PC-3 (cell line): Measurements from ENCODE around the gene LMTK2. TPM values are rescaled to one million over a fixed set of nuclear protein-coding genes. Genes with fewer than 3 reads are reported as not detected.
A peak's percentile ranks its signal among the peaks of the same experiment; 100 is the strongest.

Experiments
- ATAC-seq: fragments of 200-7000 bp; cut with Tn5 transposase; 2 replicates; pipeline ENCODE4 v1.9.1; 2020; ENCODE audit warnings: mild to moderate bottlenecking, moderate library complexity
- BruUV-seq: library from RNA; stranded (reverse); fragments of 400-500 nt; replicated peaks from 2 replicates; lab custom pipeline; 2021; lab: Mats Ljungman, UMichigan
- CTCF ChIA-PET: fragments of 300-600 bp; sonication (Branson Sonifier 250); formaldehyde crosslinking; loops from one replicate; lab custom pipeline; 2022; ENCODE audit warnings: antibody characterized with exemption; lab: Charles Lee
- POLR2A ChIA-PET: fragments of 300-600 bp; sonication (Branson Sonifier 250); formaldehyde crosslinking; loops from one replicate; lab custom pipeline; 2022; ENCODE audit warnings: antibody characterized with exemption; ENCODE audit not compliant: unreplicated experiment; lab: Charles Lee
- DNase-seq: peaks from one replicate; pipeline ENCODE4 v3.0.0-alpha.2; 2015
- H2AFZ ChIP-seq: fragments of 300-600 bp; sonication (generic); 2 replicates; pipeline ENCODE4 v1.6.0; 2016; ENCODE audit warnings: antibody characterized with exemption, low read length
- H3F3A ChIP-seq: fragments of 300-600 bp; sonication (generic); one replicate; pipeline ENCODE4 v1.6.0; 2017; ENCODE audit warnings: antibody characterized with exemption, low read length, control low read depth, mild to moderate bottlenecking; ENCODE audit not compliant: unreplicated experiment
- H3K27ac ChIP-seq: fragments of 300-600 bp; sonication (generic); 2 replicates; pipeline ENCODE4 v1.5.1; 2016; ENCODE audit warnings: mild to moderate bottlenecking, low read length
- H3K27me3 ChIP-seq: fragments of 300-600 bp; sonication (generic); 2 replicates; pipeline ENCODE4 v1.6.1; 2016; ENCODE audit warnings: low read length, mixed read lengths
- H3K36me3 ChIP-seq: fragments of 300-600 bp; sonication (generic); 2 replicates; pipeline ENCODE4 v1.6.1; 2016; ENCODE audit warnings: low read depth, mixed run types, low read length, mixed read lengths
- H3K4me1 ChIP-seq: fragments of 300-600 bp; sonication (generic); 2 replicates; pipeline ENCODE4 v1.5.1; 2016; ENCODE audit warnings: low read length; ENCODE audit not compliant: insufficient read depth
- H3K4me2 ChIP-seq: fragments of 300-600 bp; sonication (generic); 2 replicates; pipeline ENCODE4 v1.6.0; 2016; ENCODE audit warnings: low read length
- H3K4me3 ChIP-seq: fragments of 300-600 bp; sonication (generic); 2 replicates; pipeline ENCODE4 v1.5.1; 2016; ENCODE audit warnings: mild to moderate bottlenecking, low read length, mixed read lengths
- H3K79me2 ChIP-seq: fragments of 300-600 bp; sonication (generic); 2 replicates; pipeline ENCODE4 v1.6.1; 2017; ENCODE audit warnings: low read length, mixed read lengths
- H3K9ac ChIP-seq: fragments of 300-600 bp; sonication (generic); 2 replicates; pipeline ENCODE4 v1.6.0; 2016; ENCODE audit warnings: mild to moderate bottlenecking, low read length
- H3K9me2 ChIP-seq: fragments of 300-600 bp; sonication (generic); replicated peaks from 2 replicates; pipeline ENCODE4 v1.6.1; 2016; ENCODE audit warnings: mixed run types, low read length, mixed read lengths
- H3K9me3 ChIP-seq: fragments of 300-600 bp; sonication (generic); 2 replicates; pipeline ENCODE4 v1.6.1; 2016; ENCODE audit warnings: low read length, mixed read lengths
- H4K20me1 ChIP-seq: fragments of 300-600 bp; sonication (generic); 2 replicates; pipeline ENCODE4 v1.6.1; 2016; ENCODE audit warnings: low read length, mixed read lengths
- CTCF ChIP-seq: fragments of 300-600 bp; sonication (generic); conservative IDR thresholded peaks from 2 replicates; pipeline ENCODE4 v1.5.1; 2017; ENCODE audit warnings: antibody characterized with exemption, low read depth, mild to moderate bottlenecking, low read length
- EZH2 ChIP-seq: fragments of 300-600 bp; sonication (generic); IDR thresholded peaks from one replicate; pipeline ENCODE4 v1.6.1; 2017; ENCODE audit warnings: antibody characterized with exemption, mild to moderate bottlenecking, low read length; ENCODE audit not compliant: unreplicated experiment
- EZH2phosphoT487 ChIP-seq: fragments of 300-600 bp; sonication (generic); IDR thresholded peaks from 2 replicates; pipeline ENCODE4 v1.6.1; 2018; ENCODE audit warnings: mild to moderate bottlenecking, antibody characterized with exemption, low read length, borderline replicate concordance
- intact Hi-C: fragments of 100-400 bp; cut with micrococcal nuclease; formaldehyde crosslinking; loops from 2 replicates; pipeline ENCODE4 v1.9.0; 2023
- total RNA-seq: library from RNA; depleted of rRNA; stranded (reverse); fragments of >200 nt; gene quantifications from 2 replicates; pipeline ENCODE4 v1.2.3, GENCODE V29; 2014

The LMTK2 gene
- total RNA-seq, 1 experiment from 2014 or later: 9.0 TPM

DNA sequence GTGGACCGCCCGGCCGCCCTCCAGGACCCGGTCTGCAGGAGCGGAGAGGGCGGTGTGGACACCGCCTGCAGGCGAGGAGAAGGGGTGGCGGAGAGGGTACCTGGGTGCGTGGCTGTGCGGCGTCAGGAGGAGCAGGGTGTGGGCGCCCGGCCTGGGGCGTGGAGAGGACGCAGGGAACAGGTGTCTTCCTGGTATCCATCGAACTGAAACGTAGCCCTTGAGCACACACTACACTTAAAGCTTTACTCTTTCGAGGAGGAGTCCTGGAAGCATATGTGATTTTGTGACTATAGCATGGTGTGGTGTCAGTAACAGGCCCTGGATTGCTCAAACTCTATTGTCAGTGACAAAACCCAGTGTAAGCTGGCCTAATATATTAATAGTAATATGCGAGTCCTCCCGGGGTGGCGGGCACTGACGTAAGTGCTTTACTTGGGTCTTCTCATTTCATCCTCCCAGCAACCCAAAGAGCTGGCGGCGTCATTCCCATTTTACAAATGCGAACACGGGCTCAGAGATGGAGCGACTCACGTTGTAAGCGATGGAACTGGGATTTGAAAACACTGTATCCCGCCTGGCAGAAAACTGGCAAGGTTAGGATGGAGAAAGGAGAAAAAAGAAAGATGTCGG, 145.9 kb downstream of the LMTK2 start:
- Histone ChIP-seq H3K27ac (peak overlapping the region; percentile 65; the same call in 1 of the 2 replicates), H3K4me3 (peak overlapping the region; percentile 99), H3K9me2 (no peaks in the 10 kb centered on the region), H4K20me1 (no peaks in the 10 kb centered on the region), H3K9ac (peak overlapping the region; percentile 78), H3K4me1 (peaks cover 28% of the 10 kb centered on the region), H3K36me3 (no peaks in the 10 kb centered on the region), H3K79me2 (peaks cover 25% of the 10 kb centered on the region), H3K4me2 (peak overlapping the region; percentile 99), H2AFZ (peak overlapping the region; percentile 96), H3K27me3 (no peaks in the 10 kb centered on the region), H3F3A (no peaks in the 10 kb centered on the region), H3K9me3 (no peaks in the 10 kb centered on the region)
- no peak for DNase-seq
- intact Hi-C loops: no loop called here
- POLR2A ChIA-PET: no interaction called here
- BruUV-seq: TSS peak; percentile 71
- CTCF ChIA-PET: no interaction called here
- no peak for TF ChIP-seq EZH2phosphoT487
- no peak for TF ChIP-seq CTCF
- TF ChIP-seq EZH2: no peak
- peak; percentile 34 for ATAC-seq

DNA sequence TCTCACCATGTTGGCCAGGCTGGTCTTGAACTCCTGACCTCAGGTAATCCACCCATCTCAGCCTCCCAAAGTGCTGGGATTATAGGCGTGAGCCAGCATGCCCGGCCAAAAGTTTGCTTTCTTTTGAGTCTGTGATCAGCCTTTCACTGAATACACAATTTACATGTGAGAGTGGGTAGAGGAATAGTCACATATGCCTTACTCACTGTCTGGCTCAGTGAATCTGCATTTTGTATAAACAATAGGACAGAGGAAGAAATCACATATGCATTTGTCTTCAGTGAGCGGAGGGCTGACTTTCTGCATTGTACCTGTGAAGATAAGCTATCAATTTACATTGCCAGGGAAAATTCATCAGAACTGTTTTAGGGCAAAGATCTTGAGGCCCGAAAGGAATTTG, 147.9 kb downstream of the LMTK2 start:
- no peaks in the 10 kb centered on the region for H3K9me2 ChIP-seq
- no peaks in the 10 kb centered on the region for H3F3A ChIP-seq
- BruUV-seq: no TSS peak
- H3K4me2 ChIP-seq: no peak overlapping the region
- no peak overlapping the region for H3K9ac ChIP-seq
- no peak overlapping the region for H3K4me3 ChIP-seq
- ChIA-PET CTCF (no interaction called here), POLR2A (interaction anchor here (0.7 kb wide), 1 partner anchor 17 kb away, joined by 16 read pairs; no protein-coding TSS in a partner anchor)
- DNase-seq (no peak), ATAC-seq (no peak)
- H3K4me1 ChIP-seq: peaks cover 22% of the 10 kb centered on the region
- H3K36me3 ChIP-seq: no peaks in the 10 kb centered on the region
- no peak overlapping the region for H2AFZ ChIP-seq
- intact Hi-C loops: no loop called here
- H3K27ac ChIP-seq: no peak overlapping the region
- no peaks in the 10 kb centered on the region for H3K9me3 ChIP-seq
- H3K27me3 ChIP-seq: no peaks in the 10 kb centered on the region
- peaks cover 25% of the 10 kb centered on the region for H3K79me2 ChIP-seq
- TF ChIP-seq EZH2phosphoT487: no peak
- TF ChIP-seq CTCF: no peak
- no peak for TF ChIP-seq EZH2
- H4K20me1 ChIP-seq: no peaks in the 10 kb centered on the region

DNA sequence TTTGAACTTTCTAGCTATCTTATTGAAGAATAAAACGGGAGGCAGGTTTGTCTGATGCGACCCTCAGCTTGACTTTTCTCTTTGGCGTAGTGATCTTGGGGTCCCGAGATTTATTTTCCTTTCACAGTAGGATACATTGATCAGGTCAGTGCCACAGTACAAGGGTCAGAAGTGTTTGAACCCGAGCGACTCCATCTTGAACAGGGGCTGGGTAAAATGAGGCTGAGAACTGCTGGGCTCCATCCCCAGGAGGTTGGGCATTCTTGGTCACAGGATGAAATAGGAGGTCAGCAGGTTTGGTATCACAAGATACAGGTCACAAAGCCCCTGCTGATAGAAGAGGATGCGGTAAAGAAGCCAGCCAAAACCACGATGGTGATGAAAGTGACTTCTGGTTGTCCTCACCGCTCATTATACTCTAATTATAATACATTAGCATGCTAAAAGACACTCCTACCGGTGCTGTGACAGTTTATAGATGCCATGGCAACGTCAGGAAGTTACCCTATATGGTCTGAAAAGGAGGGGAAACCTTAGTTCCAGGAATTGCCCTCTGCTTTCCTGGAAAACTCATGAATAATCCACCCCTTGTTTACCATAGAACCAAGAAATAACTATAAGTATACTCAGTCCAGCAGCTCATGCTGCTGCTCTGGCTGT, 148.4 kb downstream of the LMTK2 start:
- no peak overlapping the region for H3K9ac ChIP-seq
- H3K4me3 ChIP-seq: no peak overlapping the region
- no peaks in the 10 kb centered on the region for H3F3A ChIP-seq
- POLR2A ChIA-PET: interaction anchor here (0.7 kb wide), 1 partner anchor 17 kb away, joined by 16 read pairs; no protein-coding TSS in a partner anchor
- no TSS peak for BruUV-seq
- DNase-seq: no peak
- no peaks in the 10 kb centered on the region for H3K27me3 ChIP-seq
- no peaks in the 10 kb centered on the region for H3K9me2 ChIP-seq
- no peaks in the 10 kb centered on the region for H3K36me3 ChIP-seq
- H2AFZ ChIP-seq: no peak overlapping the region
- CTCF ChIA-PET: no interaction called here
- TF ChIP-seq EZH2 (no peak), EZH2phosphoT487 (no peak), CTCF (no peak)
- H3K9me3 ChIP-seq: no peaks in the 10 kb centered on the region
- intact Hi-C loops: no loop called here
- H3K27ac ChIP-seq: no peak overlapping the region
- no peak overlapping the region for H3K4me2 ChIP-seq
- H4K20me1 ChIP-seq: no peaks in the 10 kb centered on the region
- ATAC-seq: no peak
- H3K4me1 ChIP-seq: peaks cover 19% of the 10 kb centered on the region
- H3K79me2 ChIP-seq: peaks cover 21% of the 10 kb centered on the region
